ENCODE results near the gene EFCAB13.

DNA sequence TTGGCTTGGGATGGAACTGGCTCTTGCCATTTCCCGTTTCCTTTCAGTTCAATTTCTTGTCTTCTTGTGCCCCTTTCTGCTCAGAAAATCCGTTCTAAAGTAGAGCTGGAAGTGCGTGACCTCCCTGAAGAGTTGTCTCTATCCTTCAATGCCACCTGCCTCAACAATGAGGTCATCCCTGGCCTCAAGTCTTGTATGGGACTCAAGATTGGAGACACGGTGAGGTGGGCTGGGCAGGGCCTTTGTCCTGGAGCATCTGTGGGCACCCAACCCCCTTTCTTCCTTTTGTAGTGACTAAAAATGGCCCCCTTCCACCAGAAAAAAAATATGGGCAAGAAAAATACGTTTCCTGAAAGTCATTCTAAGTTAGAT, 32.9 kb upstream of the EFCAB13 start:
- TF ChIP-seq, protein P1, sequence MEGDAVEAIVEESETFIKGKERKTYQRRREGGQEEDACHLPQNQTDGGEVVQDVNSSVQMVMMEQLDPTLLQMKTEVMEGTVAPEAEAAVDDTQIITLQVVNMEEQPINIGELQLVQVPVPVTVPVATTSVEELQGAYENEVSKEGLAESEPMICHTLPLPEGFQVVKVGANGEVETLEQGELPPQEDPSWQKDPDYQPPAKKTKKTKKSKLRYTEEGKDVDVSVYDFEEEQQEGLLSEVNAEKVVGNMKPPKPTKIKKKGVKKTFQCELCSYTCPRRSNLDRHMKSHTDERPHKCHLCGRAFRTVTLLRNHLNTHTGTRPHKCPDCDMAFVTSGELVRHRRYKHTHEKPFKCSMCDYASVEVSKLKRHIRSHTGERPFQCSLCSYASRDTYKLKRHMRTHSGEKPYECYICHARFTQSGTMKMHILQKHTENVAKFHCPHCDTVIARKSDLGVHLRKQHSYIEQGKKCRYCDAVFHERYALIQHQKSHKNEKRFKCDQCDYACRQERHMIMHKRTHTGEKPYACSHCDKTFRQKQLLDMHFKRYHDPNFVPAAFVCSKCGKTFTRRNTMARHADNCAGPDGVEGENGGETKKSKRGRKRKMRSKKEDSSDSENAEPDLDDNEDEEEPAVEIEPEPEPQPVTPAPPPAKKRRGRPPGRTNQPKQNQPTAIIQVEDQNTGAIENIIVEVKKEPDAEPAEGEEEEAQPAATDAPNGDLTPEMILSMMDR (IDR thresholded peaks at IDR 0.05; ENCODE audit: low read depth, low read length, missing input control), result no peak
- TF ChIP-seq RXRA (IDR thresholded peaks at IDR 0.05) (no peak), SP1 (IDR thresholded peaks at IDR 0.05) (no peak)
- TF ChIP-seq, protein P2, sequence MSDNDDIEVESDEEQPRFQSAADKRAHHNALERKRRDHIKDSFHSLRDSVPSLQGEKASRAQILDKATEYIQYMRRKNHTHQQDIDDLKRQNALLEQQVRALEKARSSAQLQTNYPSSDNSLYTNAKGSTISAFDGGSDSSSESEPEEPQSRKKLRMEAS (IDR thresholded peaks at IDR 0.05), result no peak
- TF ChIP-seq, protein P3, sequence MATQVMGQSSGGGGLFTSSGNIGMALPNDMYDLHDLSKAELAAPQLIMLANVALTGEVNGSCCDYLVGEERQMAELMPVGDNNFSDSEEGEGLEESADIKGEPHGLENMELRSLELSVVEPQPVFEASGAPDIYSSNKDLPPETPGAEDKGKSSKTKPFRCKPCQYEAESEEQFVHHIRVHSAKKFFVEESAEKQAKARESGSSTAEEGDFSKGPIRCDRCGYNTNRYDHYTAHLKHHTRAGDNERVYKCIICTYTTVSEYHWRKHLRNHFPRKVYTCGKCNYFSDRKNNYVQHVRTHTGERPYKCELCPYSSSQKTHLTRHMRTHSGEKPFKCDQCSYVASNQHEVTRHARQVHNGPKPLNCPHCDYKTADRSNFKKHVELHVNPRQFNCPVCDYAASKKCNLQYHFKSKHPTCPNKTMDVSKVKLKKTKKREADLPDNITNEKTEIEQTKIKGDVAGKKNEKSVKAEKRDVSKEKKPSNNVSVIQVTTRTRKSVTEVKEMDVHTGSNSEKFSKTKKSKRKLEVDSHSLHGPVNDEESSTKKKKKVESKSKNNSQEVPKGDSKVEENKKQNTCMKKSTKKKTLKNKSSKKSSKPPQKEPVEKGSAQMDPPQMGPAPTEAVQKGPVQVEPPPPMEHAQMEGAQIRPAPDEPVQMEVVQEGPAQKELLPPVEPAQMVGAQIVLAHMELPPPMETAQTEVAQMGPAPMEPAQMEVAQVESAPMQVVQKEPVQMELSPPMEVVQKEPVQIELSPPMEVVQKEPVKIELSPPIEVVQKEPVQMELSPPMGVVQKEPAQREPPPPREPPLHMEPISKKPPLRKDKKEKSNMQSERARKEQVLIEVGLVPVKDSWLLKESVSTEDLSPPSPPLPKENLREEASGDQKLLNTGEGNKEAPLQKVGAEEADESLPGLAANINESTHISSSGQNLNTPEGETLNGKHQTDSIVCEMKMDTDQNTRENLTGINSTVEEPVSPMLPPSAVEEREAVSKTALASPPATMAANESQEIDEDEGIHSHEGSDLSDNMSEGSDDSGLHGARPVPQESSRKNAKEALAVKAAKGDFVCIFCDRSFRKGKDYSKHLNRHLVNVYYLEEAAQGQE (IDR thresholded peaks at IDR 0.05), result no peak

All from liver (tissue), 3 donors.